ENCODE results near the gene NEMP1. TPM values are rescaled to one million over a fixed set of nuclear protein-coding genes. Genes with fewer than 3 reads are reported as not detected.
"Not testable (repeated sequence)": the region's sequence is repeated elsewhere in the genome, so short reads cannot be mapped to it uniquely, and the experiment has no call there.

NEMP1 gene
- total RNA-seq, 1 experiment from 2014 or later, result 63.2 TPM

DNA sequence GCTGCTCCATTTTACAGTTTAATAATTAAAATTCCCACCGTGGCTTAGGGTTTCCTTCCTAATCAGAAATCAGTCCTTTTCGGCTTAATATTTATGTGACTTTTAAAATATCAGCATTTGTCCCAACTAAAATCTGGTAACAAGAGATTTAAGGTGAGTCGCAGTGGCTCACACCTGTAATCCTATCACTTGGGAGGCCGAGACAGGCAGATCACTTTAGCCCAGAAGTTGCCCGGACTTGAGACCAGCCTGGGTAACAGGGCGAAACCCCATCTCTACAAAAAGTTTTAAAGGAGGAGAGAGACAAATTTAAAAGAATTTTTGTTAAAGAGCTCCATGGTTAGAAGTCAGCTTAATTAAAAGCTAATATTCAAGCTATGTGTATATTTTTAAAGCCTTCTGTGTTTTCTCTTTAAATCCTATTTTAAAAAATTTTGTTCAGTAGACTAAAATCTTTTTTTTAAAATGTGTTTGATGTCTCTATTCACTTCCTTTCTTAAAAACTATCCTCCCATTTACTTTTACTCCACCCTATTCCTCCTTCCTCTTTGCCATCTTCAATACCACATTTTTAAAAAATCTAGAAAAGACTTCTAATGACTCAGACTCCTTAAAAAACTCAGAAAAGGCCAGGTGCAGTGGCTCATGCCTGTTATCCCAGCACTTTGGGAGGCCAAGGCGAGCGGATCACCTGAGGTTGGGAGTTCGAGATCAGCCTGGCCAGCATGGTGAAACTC is 58.4 kb downstream of the NEMP1 start:
- no peaks in the 10 kb centered on the region for H3K36me3 Mint-ChIP-seq (ENCODE audit: insufficient read depth, unreplicated experiment)
- H3K9me3 Mint-ChIP-seq (ENCODE audit: low read depth, unreplicated experiment), result no peaks in the 10 kb centered on the region
- H3K27me3 Mint-ChIP-seq (ENCODE audit: unreplicated experiment), result peaks cover 28% of the 10 kb centered on the region
- intact Hi-C loops (cut with micrococcal nuclease; ENCODE audit: unreplicated experiment), result no loop called here
- H3K4me3 Mint-ChIP-seq (ENCODE audit: low read depth, unreplicated experiment), result no peak overlapping the region
- no TSS peak for BruUV-seq (replicated peaks)
- CTCF ChIA-PET, result no interaction called here
- no peaks in the 10 kb centered on the region for H3K4me1 Mint-ChIP-seq (ENCODE audit: low read depth, unreplicated experiment)
- no peak for DNase-seq
- no peak overlapping the region for H3K27ac Mint-ChIP-seq (ENCODE audit: unreplicated experiment)
- TF ChIP-seq, protein P1, sequence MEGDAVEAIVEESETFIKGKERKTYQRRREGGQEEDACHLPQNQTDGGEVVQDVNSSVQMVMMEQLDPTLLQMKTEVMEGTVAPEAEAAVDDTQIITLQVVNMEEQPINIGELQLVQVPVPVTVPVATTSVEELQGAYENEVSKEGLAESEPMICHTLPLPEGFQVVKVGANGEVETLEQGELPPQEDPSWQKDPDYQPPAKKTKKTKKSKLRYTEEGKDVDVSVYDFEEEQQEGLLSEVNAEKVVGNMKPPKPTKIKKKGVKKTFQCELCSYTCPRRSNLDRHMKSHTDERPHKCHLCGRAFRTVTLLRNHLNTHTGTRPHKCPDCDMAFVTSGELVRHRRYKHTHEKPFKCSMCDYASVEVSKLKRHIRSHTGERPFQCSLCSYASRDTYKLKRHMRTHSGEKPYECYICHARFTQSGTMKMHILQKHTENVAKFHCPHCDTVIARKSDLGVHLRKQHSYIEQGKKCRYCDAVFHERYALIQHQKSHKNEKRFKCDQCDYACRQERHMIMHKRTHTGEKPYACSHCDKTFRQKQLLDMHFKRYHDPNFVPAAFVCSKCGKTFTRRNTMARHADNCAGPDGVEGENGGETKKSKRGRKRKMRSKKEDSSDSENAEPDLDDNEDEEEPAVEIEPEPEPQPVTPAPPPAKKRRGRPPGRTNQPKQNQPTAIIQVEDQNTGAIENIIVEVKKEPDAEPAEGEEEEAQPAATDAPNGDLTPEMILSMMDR (IDR thresholded peaks at IDR 0.05; ENCODE audit: unreplicated experiment), result no peak

DNA sequence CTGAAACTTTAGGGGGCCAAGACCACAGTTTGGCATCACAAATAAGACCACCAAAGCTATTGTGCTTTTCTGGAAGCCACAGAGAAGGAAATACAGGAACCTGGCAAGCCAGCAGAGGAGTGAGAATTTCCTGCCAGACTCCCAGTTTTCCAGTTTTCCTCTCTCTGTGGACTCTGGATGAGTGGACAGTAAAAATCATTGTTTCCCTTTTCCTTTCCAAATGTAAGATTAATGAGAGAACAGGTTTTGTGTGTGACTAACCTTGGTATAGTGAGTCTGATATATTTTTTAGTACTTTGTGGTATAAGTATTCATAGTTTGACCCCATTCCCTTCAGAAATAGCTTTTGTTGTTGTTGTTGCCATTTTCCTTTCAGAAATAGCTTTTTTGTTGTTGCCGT is 59.7 kb downstream of the NEMP1 start:
- BruUV-seq (replicated peaks), result no TSS peak
- intact Hi-C loops (cut with micrococcal nuclease; ENCODE audit: unreplicated experiment), result no loop called here
- H3K36me3 Mint-ChIP-seq (ENCODE audit: insufficient read depth, unreplicated experiment), result no peaks in the 10 kb centered on the region
- CTCF ChIA-PET, result interaction anchor here (0.5 kb wide), 1 partner anchor 289 kb away, joined by 3 read pairs; no protein-coding TSS in a partner anchor
- DNase-seq, result no peak
- H3K27me3 Mint-ChIP-seq (ENCODE audit: unreplicated experiment), result peaks cover 28% of the 10 kb centered on the region
- H3K4me1 Mint-ChIP-seq (ENCODE audit: low read depth, unreplicated experiment), result no peaks in the 10 kb centered on the region
- H3K27ac Mint-ChIP-seq (ENCODE audit: unreplicated experiment), result no peak overlapping the region
- TF ChIP-seq, protein P1 (IDR thresholded peaks at IDR 0.05; ENCODE audit: unreplicated experiment), result no peak
- H3K4me3 Mint-ChIP-seq (ENCODE audit: low read depth, unreplicated experiment), result no peak overlapping the region
- H3K9me3 Mint-ChIP-seq (ENCODE audit: low read depth, unreplicated experiment), result no peaks in the 10 kb centered on the region

DNA sequence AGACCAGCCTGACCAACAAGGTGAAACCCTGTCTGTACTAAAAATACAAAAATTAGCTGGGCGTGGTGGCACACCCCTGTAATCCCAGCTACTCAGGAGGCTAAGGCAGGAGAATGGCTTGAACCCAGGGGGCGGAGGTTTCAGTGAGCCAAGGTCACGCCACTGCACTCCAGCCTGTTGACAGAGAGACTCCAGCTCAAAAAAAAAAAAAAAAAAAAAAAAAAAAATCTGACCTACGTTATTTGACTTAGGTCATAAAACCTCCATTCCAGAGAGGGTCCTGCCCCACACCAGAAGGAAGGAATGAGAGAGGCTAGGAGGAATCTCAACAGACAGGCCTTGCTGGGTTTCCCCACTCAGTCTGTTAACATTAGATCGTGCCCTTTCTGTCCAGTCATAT is 60.2 kb downstream of the NEMP1 start:
- peaks cover 31% of the 10 kb centered on the region for H3K27me3 Mint-ChIP-seq (ENCODE audit: unreplicated experiment)
- H3K27ac Mint-ChIP-seq (ENCODE audit: unreplicated experiment); H3K36me3 Mint-ChIP-seq (ENCODE audit: insufficient read depth, unreplicated experiment); H3K9me3 Mint-ChIP-seq (ENCODE audit: low read depth, unreplicated experiment); DNase-seq; H3K4me1 Mint-ChIP-seq (ENCODE audit: low read depth, unreplicated experiment); BruUV-seq (replicated peaks); intact Hi-C loops (cut with micrococcal nuclease; ENCODE audit: unreplicated experiment); H3K4me3 Mint-ChIP-seq (ENCODE audit: low read depth, unreplicated experiment): not testable (repeated sequence)
- CTCF ChIA-PET, result interaction anchor here (0.6 to 0.7 kb wide), 6 partner anchors 10 to 263 kb away, joined by 3 to 9 read pairs (median 4); partner anchors contain the start of gene ZBTB39

DNA sequence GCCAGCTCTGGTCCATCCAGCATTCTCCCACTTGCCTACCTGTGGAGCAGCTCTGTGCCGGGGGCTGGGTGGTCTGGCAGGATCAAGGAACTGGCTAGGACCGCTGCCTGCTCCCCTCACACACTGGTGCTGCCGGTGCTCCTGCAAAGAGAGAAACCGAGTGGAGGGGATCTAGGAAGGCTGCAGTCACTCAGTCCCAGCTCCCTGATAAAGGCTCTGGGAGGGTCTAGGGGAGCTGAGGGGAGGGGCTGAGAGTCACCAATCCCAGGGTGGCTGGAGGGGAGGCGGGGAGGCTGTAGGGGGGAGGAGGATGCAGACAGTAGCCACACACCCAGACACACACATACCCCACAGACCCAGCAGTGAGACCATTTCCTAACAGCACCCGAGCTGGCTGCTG is 62.2 kb downstream of the NEMP1 start, which contains the start of gene TAC3:
TAC3 (minus strand) TSS at position 182 of the 400 bp plus-strand sequence. CDS start 732 bp downstream, outside the sequence.
- intact Hi-C loops (cut with micrococcal nuclease; ENCODE audit: unreplicated experiment), result no loop called here
- no TSS peak for BruUV-seq (replicated peaks)

More for the DNA sequence above, 62.2 kb downstream of the NEMP1 start, which contains the start of gene TAC3:
- Mint-ChIP-seq H3K4me3 (ENCODE audit: low read depth, unreplicated experiment) (no peak within 1 kb of the TSS), H3K27ac (ENCODE audit: unreplicated experiment) (no peak within 1 kb of the TSS), H3K4me1 (ENCODE audit: low read depth, unreplicated experiment) (no peaks in the 10 kb centered on the region), H3K36me3 (ENCODE audit: insufficient read depth, unreplicated experiment) (no peaks in the 10 kb centered on the region), H3K27me3 (ENCODE audit: unreplicated experiment) (peaks cover 51% of the 10 kb centered on the region), H3K9me3 (ENCODE audit: low read depth, unreplicated experiment) (no peaks in the 10 kb centered on the region)
- CTCF ChIA-PET, result interaction anchor here (1.2 kb wide), 1 partner anchor 9 kb away, joined by 7 read pairs; no protein-coding TSS in a partner anchor
- DNase-seq, result no peak
- TF ChIP-seq, protein P1 (IDR thresholded peaks at IDR 0.05; ENCODE audit: unreplicated experiment), result no peak
